ENCODE measurements around the gene UTF1. TPM values are rescaled to one million over a fixed set of nuclear protein-coding genes. Genes with fewer than 3 reads are reported as not detected.

UTF1 gene
- total RNA-seq, 2 experiments from 2014 or later: not detected

DNA sequence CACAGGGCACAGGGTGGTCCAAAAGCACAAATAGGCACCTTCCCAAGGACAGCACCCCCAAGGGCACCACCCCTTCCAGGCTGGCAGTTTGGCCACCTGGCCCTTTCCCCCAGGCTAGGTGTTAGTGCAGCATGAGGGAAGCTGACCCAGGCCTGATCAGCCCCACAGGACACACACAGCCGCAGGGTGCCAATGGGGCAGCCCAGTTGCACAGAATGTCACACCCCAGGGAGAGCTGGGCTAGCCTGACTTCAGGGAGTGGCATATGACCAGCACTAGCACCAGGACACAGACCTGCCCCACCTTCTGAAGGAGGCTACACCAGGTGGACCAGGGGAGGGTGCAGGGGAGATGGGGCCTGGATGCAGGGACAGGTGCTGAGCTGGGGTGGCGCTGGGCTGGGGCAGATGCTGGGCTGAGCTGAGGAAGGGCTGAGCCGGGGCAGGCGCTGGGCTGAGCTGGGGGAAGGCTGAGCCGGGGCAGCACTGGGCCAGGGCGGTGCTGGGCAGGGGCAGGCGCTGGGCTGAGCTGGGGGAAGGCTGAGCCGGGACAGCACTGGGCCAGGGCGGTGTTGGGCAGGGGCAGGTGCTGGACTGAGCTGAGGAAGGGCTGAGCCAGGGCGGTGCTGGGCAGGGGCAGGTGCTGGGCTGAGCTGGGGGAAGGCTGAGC is 50.5 kb downstream of the UTF1 start:
- H3K36me3 Mint-ChIP-seq (ENCODE audit: low read depth): peaks cover 10% of the 10 kb centered on the region
- H3K9me3 Mint-ChIP-seq: no peaks in the 10 kb centered on the region
- TF ChIP-seq, protein P1, sequence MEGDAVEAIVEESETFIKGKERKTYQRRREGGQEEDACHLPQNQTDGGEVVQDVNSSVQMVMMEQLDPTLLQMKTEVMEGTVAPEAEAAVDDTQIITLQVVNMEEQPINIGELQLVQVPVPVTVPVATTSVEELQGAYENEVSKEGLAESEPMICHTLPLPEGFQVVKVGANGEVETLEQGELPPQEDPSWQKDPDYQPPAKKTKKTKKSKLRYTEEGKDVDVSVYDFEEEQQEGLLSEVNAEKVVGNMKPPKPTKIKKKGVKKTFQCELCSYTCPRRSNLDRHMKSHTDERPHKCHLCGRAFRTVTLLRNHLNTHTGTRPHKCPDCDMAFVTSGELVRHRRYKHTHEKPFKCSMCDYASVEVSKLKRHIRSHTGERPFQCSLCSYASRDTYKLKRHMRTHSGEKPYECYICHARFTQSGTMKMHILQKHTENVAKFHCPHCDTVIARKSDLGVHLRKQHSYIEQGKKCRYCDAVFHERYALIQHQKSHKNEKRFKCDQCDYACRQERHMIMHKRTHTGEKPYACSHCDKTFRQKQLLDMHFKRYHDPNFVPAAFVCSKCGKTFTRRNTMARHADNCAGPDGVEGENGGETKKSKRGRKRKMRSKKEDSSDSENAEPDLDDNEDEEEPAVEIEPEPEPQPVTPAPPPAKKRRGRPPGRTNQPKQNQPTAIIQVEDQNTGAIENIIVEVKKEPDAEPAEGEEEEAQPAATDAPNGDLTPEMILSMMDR (IDR thresholded peaks at IDR 0.05): no peak
- ChIA-PET POLR2A (interaction anchor here (1.3 kb wide), 1 partner anchor 15 kb away, joined by 3 read pairs; no protein-coding TSS in a partner anchor), CTCF (interaction anchor here (1.3 kb wide), 2 partner anchors 24 to 27 kb away, joined by 4 to 5 read pairs; no protein-coding TSS in a partner anchor)
- no peak overlapping the region for H3K27ac Mint-ChIP-seq
- H3K4me3 Mint-ChIP-seq: no peak overlapping the region
- H3K27me3 Mint-ChIP-seq: no peaks in the 10 kb centered on the region
- no peak for ATAC-seq
- peaks cover 26% of the 10 kb centered on the region for H3K4me1 Mint-ChIP-seq (ENCODE audit: low read depth)
- no peak for DNase-seq
- intact Hi-C loops (cut with micrococcal nuclease): no loop called here

DNA sequence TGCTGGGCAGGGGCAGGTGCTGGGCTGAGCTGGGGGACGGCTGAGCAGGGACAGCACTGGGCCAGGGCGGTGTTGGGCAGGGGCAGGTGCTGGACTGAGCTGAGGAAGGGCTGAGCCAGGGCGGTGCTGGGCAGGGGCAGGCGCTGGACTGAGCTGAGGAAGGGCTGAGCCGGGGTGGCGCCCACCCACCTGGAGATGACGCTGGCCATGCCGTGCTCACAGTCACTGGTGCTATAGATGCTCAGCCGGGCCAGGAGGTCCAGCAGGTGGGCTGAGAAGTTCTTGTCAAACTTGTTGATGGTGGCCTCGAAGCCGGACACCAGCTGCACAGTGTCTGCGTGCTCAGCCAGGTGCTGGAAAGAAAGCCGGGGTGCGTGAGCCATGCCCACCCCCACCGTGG is 51.1 kb downstream of the UTF1 start:
- CTCF ChIA-PET: interaction anchor here (1.3 kb wide), 2 partner anchors 23 to 27 kb away, joined by 4 to 5 read pairs; no protein-coding TSS in a partner anchor
- Mint-ChIP-seq H3K27me3 (no peaks in the 10 kb centered on the region), H3K4me3 (no peak overlapping the region), H3K27ac (no peak overlapping the region), H3K4me1 (ENCODE audit: low read depth) (peaks cover 23% of the 10 kb centered on the region), H3K36me3 (ENCODE audit: low read depth) (peaks cover 15% of the 10 kb centered on the region), H3K9me3 (no peaks in the 10 kb centered on the region)
- intact Hi-C loops (cut with micrococcal nuclease): no loop called here
- TF ChIP-seq, protein P1 (IDR thresholded peaks at IDR 0.05): no peak
- POLR2A ChIA-PET: no interaction called here
- DNase-seq (no peak), ATAC-seq (no peak)

Small RNAs within 50 kb of the gene (microRNA-seq; reads per million reads assigned to microRNA genes)
- gene MIR202 (ENCODE audit: borderline microRNAs expressed, borderline replicate concordance): not detected

Other genes with a start within 250 kb of the UTF1 start
- not detected for gene ADGRA1, start 142.3 kb upstream of the UTF1 start, total RNA-seq
- gene KNDC1, start 70.0 kb upstream of the UTF1 start, total RNA-seq: not detected
- under 1 TPM in 1 of 2 experiments, not detected in 1; 0.09 TPM for gene VENTX, start 7.6 kb downstream of the UTF1 start, total RNA-seq
- 100 to 1,000 TPM; 106 to 115 TPM for gene ADAM8, start 46.7 kb downstream of the UTF1 start, total RNA-seq
- 10 to 100 TPM; 54.1 to 57.5 TPM for gene TUBGCP2, start 78.7 kb downstream of the UTF1 start, total RNA-seq
- 10 to 100 TPM; 58.0 to 60.1 TPM for gene ZNF511, start 78.7 kb downstream of the UTF1 start, total RNA-seq
- not detected for gene CALY, start 106.7 kb downstream of the UTF1 start, total RNA-seq
- not detected for gene PRAP1, start 117.2 kb downstream of the UTF1 start, total RNA-seq
- gene FUOM, start 127.8 kb downstream of the UTF1 start, total RNA-seq: 10 to 100 TPM; 32.2 to 33.7 TPM
- gene ECHS1, start 143.1 kb downstream of the UTF1 start, total RNA-seq: 10 to 100 TPM; 50.7 to 51.4 TPM
- gene PAOX, start 149.0 kb downstream of the UTF1 start, total RNA-seq: 1 to 10 TPM; 4.2 to 4.6 TPM
- gene MTG1, start 163.9 kb downstream of the UTF1 start, total RNA-seq: 10 to 100 TPM; 45.7 to 48.9 TPM
- not detected for gene SPRN, start 194.4 kb downstream of the UTF1 start, total RNA-seq
- gene SCART1, start 223.7 kb downstream of the UTF1 start, total RNA-seq: 1 to 10 TPM; 2.8 to 2.9 TPM

All from activated CD8-positive, alpha-beta T cell treated with anti-CD3 and anti-CD28 coated beads for 36 hours (primary cell).